ENCODE data around the gene AP2B1.

DNA sequence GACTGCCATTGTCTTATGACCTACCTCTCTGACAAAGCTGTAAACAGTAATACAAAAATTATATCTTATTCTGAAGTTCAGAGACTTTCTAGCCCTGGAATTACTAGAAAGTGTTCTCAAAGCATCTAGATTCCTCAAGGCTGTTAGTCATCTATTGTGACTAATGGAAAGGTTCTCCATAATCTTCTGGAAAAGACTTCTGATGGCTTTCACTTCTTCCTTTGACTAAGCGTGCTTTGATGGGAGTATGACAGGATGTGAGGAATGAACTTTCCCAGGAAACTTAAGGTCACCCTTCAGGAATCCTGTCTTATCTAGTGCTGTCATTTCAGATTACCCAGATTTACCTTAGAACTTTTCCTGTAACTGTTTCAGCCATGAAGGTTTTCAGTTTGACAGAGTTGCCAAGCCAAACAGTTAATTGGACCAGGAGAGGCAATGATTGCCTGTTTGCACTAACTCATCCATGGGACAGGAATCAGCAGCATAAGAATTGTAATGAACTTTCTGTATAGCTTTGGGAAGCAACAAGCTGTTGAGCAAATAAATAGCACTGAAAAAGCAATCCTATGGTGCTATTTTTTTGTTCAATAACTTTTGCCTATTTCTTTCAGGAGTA is 43.5 kb downstream of the AP2B1 start:
- TF ChIP-seq POLR2A (IDR thresholded peaks at IDR 0.05; ENCODE audit: low read length), result no peak
- TF ChIP-seq GATA1 (IDR thresholded peaks at IDR 0.05; ENCODE audit: low read depth, low read length), result no peak

All from erythroblast (primary cell).